Activated CD4-positive, CD25-positive, alpha-beta regulatory T cell treated with anti-CD3 and anti-CD28 coated beads, Interleukin-2, amount 50 U/mL, for 16 hours (primary cell): ENCODE data around the gene AIFM1.
"Not testable (repeated sequence)": the region's sequence is repeated elsewhere in the genome, so short reads cannot be mapped to it uniquely, and the experiment has no call there.

ENCODE experiments used
- DNase-seq: peaks from one replicate; pipeline ENCODE4 v3.0.0-alpha.2; 2020; ENCODE audit warnings: low read depth, low spot score

Gene AIFM1

DNA sequence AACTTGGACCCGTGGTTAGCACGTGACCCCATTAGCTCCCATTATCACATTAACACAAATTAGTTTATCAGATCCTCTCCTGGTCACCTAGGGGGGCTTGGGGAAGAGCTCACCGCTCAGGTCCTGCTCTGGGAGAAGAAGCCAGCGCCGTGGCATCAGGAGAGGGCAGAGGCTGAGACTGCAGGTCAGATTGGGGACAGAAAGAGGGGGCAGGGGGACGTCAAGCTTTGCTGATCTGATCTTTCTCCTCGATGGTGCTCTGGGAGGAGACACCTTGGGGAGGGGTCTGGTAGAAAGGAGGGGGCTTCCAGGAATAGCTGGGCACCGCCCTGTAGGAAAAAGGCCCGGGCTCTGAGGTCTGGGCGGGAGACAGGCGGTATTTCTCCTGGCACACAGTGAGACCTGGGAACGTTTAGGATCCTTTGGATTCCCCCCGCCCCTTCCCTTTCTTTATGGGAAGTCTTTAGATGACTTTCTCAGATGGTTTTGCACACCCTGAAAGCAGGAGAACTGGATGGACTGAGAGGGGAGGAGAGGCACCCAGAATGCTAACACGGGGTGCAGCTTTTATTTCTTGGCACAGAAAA, 46.2 kb downstream of the AIFM1 start:
- no peak for DNase-seq

DNA sequence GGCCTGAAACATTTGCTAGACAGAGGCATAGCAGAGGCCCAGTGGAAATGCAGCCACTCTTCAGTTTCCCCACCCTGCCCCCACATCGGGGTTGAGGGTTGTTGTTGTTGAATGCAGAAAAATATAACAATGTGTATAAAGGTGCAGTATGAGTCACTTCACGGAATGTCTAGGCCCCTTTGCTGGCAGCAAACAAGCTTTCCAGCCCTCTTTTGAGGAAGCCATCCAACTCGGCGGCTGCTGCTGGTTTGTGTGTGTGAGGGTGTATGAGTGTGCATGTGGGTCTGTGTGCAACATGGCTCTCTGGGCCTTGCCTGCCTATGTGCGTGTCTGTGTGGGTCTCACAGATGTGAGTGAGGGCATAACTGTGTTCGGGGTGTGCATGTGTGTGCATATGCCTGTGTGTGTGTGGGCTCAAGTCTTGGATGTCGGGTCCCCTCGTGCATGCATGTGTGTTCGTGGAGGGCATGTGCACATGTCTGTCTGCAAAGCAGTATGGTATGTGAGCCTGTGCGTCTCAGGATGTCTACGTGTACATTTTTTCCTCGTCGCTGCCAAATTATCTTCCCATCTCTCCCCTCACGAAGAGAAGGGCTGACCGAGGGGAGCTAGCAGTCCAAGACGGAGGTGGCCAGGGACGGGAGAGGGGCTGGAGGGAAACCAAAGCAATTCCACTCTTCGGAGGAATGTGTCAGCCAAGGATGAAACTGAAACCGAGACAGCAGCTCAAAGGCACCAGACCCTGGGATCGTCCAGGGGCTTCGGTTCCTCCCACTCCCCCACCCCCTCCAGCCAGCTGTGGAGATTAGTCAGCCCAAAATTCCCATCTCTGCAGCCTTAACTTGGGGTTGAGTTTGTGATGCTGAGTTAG, 47.0 kb downstream of the AIFM1 start:
- no peak for DNase-seq

DNA sequence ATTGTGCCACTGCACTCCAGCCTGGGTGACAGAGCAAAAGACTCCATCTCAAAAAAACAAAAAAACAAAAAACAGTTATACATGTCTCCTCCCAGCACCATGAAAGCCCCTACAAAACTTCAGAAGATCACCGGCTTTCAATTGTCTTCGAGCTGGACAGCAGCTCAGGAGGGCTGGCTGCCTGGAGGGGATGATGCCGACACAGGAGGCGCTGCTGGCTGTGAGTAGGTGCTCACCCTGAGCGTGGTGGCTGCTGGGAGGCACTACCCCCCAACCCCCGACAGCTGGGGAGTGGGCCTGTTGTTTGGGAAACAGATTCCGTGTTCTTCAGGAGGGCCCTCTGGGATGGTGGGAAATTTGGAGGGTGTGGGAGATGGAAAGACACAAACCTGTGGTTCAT, 48.5 kb downstream of the AIFM1 start:
- no peak for DNase-seq

DNA sequence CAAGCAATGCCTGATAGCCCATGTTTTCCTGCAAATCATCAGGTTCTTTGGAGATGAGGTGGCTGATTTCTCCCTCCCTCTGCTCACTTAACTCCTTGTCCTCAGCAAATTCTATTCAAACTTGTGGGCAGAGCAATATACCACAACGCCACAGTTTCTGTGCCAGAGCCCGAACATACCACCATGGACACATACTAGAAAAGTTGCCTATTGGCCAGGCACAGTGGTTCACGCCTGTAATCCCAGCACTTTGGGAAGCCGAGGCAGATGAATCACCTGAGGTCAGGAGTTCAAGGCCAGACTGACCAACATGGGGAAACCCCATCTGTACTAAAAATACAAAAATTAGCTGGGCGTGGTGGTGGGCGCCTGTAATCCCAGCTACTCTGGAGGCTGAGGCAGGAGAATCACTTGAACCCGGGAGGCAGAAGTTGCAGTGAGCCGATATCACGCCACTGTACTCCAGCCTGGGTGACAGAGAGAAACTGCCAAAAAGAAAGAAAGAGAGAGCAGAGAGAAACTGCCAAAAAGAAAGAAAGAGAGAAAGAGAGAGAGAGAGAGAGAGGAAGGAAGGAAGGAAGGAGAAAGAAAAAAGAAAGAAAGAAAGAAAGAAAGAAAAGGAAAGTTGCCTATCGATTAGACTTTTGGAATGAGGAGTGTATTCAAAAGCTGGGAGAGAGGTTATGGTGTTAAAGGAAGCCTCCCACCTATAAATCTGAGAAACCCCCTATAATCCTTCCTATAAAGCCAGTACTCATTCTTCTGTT, 50.3 kb downstream of the AIFM1 start:
- DNase-seq = not testable (repeated sequence)

DNA sequence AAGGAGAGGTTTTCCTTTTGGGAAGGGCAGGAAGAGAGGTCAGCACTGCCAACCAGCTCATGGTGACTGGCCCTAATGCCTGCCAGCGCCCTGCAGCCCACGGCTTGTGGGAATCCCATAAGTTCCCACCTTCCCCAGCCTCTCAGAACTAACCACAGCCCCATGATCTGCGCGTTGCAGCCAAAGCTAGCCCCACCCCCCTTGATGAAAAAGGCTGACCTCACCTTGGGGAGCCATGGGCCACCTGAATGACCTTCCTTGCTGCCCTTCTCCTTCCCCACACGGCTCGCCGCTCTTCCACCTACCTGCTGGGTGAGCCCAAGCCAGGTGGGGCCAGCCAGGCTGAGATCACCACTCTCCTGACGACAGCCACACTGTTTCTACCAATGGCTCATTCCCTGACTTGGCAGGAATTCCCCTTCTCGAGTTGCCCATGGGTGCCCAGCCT, 51.5 kb downstream of the AIFM1 start:
- DNase-seq = no peak

DNA sequence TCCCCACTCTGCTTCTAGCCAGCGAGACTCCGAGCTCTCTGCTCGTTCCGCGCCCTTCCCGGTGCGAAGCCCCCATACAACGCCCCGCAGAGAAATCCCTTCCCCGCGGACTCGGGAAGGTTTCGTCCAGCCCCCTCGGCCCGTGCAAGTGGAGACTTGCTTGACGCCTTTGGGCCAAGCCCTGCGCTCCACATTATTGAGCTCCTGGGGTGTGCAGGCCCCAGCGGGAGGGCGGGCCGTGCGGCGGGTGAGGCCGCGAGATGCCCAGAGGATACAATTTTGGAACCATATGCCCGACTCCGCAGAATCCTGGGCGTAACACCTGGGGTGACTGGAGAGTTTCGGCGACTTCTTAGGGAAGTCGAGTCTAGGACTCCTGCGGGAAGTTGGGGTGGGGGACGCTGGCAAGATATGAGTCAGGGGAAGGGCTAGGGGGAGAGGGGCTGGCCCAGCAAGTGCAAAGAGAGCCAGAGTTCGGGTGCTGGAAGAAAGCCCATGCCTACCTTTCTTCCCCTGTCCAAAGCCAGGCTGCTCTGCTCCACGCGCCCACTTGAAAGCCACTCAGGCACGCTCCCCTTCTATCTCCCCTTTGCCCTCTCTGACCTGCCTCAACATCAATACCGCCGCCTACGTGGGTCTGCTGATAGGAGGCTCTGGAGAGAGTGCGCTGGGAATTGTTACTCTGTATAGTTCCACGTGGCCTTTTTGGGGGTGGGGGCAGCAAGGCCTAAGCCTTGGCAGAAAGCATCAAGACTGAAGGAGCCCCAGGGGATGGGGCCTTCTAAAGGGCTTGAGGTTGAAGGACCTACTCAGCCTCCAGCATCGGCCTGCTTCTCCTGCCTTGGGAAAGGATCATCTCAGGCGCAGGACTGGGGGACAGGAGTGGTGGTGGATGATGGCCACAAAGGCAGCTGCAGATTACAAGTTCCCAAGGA, 54.2 kb downstream of the AIFM1 start:
- DNase-seq = no peak

DNA sequence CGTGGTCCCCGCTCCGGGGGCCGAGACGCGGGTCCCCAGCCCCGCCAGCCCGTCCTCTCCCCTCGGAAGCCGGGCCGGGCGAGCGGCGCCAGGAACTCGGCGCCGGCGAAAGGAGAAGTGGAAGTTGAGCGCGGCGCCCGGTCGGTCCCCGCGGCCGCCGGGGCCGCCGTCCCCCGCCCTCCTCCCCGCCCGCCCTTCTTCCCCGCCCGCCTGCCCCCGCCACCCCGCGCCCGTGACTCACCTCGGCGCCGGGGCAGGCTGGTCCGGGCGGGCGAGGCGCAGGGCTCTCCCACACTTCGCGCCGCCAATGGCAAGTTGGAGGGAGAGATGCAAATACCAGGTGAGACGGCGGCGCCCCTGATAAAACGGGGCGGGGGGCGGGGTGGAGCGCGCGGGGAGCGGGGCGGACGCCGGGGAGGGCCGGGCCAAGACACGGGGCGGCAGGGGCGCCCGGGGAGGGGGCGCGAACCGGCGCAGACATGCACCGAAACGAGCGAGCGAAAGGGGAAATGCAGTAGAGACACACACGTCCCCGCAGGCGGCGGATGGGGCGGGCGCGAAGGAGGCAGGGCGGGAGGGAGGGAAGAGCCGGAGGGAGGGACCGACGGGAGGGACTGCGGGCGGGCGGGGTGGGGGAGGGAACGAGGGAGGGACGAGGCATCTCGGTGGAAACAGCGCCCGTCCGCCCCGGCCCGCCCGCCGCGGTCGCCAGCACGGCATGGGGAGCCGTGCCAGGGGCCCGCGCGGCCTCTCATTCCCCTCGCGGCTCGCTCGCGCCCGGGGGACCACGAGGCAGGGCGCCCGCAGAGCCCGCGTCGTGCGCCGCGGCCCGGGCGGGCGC, 55.0 kb downstream of the AIFM1 start, which contains the start of gene ELF4:
Gene ELF4, minus strand, starts transcription at position 119 of the 841 bp plus-strand sequence. CDS start 29,167 bp downstream, outside the sequence.
- no peak for DNase-seq

DNA sequence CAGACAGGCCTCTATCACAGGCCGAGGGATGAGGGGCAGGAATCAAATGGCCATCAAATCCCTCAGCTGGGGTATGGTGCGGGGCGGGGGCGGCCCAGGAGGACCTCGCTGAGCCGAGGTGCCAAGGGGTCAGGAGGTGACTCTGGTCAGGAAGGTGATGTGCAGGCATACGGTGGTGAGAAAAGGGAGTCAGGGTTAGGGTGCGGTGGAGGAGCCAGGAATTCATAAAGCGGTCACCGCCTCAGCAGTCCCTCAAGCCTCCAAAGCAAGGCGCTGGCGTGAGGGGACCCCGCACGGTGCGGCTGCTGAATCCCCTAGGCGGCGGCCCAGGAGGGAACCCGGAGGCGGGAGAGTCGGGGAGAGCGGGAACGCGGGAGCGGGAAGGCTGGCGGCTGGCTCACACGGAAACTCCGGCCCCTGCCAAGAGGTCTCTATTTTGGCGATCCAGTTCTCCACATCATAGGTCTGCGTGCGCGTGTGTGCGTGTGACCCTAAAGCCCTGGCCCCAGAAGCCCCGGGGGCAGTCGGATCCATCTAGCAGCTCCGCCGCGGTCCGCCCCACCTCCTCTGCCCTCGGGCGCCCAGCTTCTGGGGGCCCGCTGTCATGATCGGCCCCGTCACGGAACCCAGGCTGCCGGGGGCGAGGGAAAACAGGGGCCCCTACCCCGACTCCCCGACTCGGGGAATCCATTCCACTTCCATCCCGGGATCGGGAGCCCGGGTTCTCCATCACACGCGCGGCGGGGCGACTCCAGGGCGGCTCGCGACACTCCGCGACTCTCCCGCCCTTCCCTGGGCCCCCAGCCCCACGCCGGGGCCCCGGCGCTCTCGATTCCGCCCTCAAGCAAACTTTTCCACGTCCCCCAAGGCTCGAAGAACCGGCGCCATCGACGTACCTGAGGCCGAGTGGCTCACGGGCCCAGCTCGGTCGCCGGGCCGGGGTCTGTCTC, 55.9 kb downstream of the AIFM1 start:
- DNase-seq = no peak

DNA sequence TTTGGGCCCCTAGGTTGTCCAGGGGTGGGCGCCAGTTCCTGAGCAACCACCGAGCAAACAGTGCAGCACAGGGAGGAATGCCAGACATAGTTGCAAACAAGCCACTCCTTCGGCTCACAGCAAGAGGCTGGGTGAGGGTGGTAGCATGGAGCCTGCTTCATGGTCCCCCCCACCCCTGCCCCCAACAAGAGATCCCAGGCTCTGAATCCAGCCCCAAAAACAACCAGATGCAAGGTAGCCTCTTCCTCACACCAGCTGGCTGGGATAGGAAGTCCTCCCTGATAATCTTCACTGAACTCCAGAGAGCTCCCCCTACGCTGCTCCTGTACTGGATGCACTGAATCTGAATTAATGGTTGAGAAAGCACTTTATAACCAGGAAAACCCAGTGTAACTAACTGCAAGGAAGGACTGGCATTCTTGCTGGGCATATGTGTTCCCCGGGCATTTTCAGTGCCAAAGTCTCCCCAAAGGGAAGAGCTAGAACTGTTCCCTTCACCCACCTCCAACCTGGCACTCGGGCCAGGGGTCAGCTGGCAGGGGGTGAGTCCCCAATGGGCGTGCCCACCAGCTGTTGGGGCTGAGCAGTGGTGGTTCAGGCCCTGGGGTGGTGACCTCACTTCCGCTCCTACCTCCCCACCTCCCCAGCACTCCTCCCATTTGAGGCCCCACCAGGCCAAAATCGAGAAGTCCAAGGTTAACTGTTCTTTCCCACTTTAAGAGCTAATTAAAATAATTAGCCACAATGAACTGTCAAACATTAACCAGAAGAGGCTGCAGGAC, 56.8 kb downstream of the AIFM1 start:
- no peak for DNase-seq

DNA sequence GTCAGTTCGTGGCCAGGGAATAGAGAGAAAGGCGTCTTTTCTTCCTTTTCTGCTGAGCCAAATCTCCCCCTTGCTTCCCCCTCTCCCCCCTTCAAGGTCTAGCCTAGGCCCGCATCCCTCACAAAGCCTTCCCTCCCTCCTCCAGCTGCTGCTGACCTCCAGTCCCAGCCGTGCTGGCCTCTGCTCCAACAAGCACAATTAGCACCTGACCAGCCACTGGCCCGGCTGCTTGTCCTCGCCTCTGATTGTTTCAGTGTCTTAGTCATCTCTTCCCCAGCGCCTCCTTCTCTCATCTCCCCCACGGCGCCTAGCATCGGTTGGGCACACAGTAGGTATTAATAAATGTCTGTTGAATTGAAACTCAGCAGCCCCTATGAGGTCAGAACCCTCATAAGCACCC, 59.6 kb downstream of the AIFM1 start:
- no peak for DNase-seq

DNA sequence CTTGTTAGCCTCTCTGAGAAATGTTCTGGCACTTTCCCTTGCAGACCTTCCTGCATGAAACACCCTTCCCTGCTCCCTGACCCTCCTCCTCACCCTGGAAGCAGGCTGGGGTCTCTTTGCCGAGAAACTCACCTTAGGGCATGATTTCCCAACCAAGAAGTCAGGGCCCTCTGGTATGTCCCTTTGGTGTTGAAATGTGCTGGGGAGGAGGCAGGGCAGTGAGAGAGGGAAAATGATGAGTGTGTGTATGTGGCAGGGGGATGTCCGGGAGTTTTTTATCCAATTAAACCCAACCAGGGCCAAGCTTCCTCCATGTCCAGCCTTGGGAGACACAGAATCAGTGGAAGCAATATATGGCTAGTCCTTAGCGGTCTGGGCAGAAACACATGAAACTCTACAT, 60.4 kb downstream of the AIFM1 start:
- DNase-seq = no peak

DNA sequence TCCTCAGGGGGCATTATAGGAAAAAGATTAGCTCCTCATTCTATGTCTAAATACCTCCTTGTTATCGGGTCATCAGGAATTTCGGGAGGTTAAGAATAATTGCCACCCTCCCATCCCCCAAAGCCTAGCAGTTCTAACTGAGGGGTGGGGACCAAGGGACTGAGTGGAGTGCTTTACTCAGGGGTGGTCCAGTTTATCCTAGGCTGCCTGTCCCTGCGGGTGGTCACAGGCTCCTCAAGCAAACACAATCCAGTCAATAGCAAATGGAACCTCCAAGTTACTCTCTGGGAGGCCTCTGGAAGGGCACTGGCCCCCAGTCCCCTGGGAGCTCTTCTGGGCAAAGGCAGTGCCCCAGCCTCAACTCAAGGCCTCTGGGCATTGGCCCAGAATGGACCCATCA, 62.0 kb downstream of the AIFM1 start:
- no peak for DNase-seq

DNA sequence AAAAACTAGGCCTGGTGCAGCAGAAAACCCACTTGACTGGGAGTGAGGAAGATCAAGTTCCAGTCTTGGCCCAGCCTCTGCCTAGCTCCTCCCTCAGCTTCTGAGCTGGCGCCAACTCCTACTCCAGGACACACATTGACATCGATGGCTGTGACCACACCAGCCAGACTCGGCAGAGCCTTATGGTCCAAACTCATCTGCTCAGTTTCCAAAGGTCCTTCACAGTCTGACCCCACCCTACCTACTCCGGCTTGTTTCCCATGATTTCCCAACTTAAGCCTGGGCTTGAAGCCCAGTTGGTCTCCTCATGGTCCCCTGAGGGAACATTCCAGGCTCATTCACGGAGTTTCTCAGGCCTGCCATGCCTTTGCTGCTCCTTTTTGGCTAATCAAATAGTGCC, 65.5 kb downstream of the AIFM1 start:
- no peak for DNase-seq

DNA sequence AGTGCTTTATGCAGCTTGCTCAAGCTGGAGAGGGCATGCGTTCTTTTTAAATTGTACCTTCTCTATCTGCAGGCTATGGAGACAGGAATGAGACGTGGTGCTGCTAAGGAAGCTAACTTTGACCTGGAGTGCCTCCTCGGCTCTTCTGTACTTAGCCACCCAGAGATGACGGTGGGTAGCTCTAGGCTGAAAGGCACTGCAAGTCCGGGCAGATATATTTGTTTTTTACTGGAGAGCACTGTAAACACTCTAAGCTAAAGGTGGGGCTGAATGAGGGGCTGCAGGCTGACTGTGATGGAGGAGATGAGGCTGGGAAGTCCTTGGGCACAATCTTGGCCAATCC, 67.5 kb downstream of the AIFM1 start:
- no peak for DNase-seq

DNA sequence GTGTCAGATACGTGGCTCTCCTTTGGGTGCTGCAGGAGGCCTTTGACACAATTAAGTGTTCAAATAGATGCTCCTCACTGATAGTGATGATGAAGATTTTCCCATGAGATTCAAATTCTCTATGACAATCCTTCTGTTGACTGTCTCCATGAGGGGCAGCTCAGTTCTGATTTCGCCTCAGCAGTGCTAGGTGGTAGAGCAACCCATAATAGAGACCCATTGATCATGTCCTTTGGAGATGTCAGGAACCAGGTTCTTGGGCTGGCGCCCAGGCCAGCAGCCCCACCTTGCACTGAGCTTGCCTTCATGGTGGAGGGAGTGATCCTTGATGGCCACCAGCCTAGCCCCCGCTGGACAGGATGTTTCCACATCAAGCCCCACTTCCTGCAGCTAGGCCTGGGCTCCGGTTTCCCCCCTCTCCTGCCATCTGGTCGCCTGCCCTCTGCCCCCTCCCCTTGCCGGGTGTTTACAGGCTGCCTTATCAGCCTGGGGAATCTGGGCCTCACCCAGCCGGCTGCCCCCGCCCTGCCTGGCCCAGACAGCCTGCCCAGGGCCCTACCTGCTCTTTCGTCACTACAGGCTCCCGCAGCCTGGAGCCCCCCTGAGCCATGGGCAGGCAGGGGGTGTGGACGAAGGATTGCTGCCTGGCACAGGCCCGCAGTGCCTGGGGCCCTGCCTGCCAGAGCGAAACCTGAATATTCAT, 68.0 kb downstream of the AIFM1 start:
- DNase-seq = no peak

DNA sequence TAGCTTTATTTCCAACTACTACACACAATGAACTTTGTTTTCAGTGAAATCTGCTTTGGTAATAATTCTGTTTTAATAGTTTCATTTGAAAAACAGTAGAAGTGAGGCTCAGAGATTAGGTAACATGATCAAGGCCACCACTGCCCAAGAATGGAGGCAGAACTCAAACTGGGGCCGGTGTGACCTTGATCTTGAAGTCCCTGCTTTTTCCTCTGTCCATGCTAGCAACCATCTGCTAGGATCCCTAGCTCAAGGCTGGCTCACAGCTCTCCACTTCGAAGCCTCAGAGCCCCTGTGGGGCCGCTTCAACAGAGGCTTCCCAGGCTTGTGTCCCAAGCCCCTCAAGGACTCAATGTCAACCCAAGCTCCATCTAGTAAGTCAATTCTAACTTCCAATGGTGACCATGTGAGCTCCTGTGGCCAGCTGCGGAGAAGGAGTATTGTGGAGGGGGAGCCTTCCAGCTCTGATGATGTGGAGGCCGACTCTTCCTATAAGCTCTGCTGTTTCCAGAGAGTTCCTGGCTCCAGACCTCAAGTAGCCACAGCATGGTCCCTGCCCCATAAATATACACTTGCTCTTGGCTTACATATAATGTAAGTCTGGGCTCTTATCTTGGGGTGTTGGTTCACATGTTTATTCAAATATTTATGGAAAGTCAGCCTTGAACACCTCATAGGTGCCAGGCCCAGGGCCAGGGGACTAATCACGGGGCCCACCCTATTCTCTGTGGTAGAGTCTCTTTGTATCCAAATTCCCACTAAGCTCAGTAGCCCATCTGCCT, 70.2 kb downstream of the AIFM1 start:
- DNase-seq = no peak

DNA sequence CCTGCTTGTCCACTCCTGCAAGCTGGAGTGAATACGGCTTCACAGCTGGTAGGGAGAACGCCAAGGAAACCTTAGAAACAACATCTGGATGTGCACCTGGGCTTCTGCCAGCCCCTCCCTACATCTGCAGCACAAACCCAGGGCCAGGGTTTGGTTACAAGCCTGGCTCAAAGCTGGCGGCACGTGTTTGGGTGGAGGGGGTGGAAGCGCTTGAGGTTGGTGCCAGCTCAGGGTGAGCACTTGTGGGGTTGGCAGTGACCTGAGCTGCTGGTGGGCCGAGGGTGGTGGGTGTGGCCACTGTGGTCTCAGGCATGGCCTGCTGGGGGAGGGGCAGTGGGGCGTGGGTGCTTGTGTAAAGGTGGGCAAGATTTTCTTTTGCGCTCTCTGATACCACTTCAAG, 70.9 kb downstream of the AIFM1 start:
- DNase-seq = no peak
